ENCODE results near the gene ROCK2. TPM values are rescaled to one million over a fixed set of nuclear protein-coding genes. Genes with fewer than 3 reads are reported as not detected.

Gene ROCK2
- polyA plus RNA-seq, 1 experiment, result 6.0 TPM

- no peaks in the 10 kb centered on the region for H3K27me3 ChIP-seq (ENCODE audit: control insufficient read depth, insufficient read depth, low read length)
- ChIA-PET CTCF (no interaction called here), POLR2A (interaction anchor here (0.6 kb wide), 1 partner anchor 44 kb away, joined by 3 read pairs; no protein-coding TSS in a partner anchor)
- H3K36me3 ChIP-seq (ENCODE audit: control insufficient read depth, insufficient read depth, low read length), result no peaks in the 10 kb centered on the region
- no peak for DNase-seq (ENCODE audit: low read depth)
- TF ChIP-seq CTCF (IDR thresholded peaks at IDR 0.05; ENCODE audit: insufficient read depth, low read depth, low read length), result no peak
- H3K4me3 ChIP-seq (ENCODE audit: low read depth, low read length), result no peak overlapping the region
These were observed 100.2 kb downstream of the ROCK2 start for GRCh38 chr2:11244091-11244826.

GRCh38 chr2:11243512-11243911 lies 100.9 kb downstream of the ROCK2 start:
- Histone ChIP-seq H3K4me3 (ENCODE audit: low read depth, low read length) (no peak overlapping the region), H3K36me3 (ENCODE audit: control insufficient read depth, insufficient read depth, low read length) (no peaks in the 10 kb centered on the region), H3K27me3 (ENCODE audit: control insufficient read depth, insufficient read depth, low read length) (no peaks in the 10 kb centered on the region)
- ChIA-PET CTCF (no interaction called here), POLR2A (no interaction called here)
- TF ChIP-seq CTCF (IDR thresholded peaks at IDR 0.05; ENCODE audit: insufficient read depth, low read depth, low read length), result no peak
- DNase-seq (ENCODE audit: low read depth), result no peak

GRCh38 chr2:11242542-11243174 lies 101.8 kb downstream of the ROCK2 start:
- DNase-seq (ENCODE audit: low read depth), result no peak
- POLR2A ChIA-PET, result no interaction called here
- H3K4me3 ChIP-seq (ENCODE audit: low read depth, low read length), result no peak overlapping the region
- no peak for TF ChIP-seq CTCF (IDR thresholded peaks at IDR 0.05; ENCODE audit: insufficient read depth, low read depth, low read length)
- no peaks in the 10 kb centered on the region for H3K36me3 ChIP-seq (ENCODE audit: control insufficient read depth, insufficient read depth, low read length)
- no peaks in the 10 kb centered on the region for H3K27me3 ChIP-seq (ENCODE audit: control insufficient read depth, insufficient read depth, low read length)
- CTCF ChIA-PET, result no interaction called here

GRCh38 chr2:11241412-11242203 lies 102.8 kb downstream of the ROCK2 start:
- Histone ChIP-seq H3K27me3 (ENCODE audit: control insufficient read depth, insufficient read depth, low read length) (no peaks in the 10 kb centered on the region), H3K36me3 (ENCODE audit: control insufficient read depth, insufficient read depth, low read length) (no peaks in the 10 kb centered on the region), H3K4me3 (ENCODE audit: low read depth, low read length) (no peak overlapping the region)
- DNase-seq (ENCODE audit: low read depth), result no peak
- TF ChIP-seq CTCF (IDR thresholded peaks at IDR 0.05; ENCODE audit: insufficient read depth, low read depth, low read length), result no peak
- ChIA-PET CTCF (no interaction called here), POLR2A (no interaction called here)
